SK-N-SH (cell line): ENCODE results near the gene UNC5CL.

Experiments used
- EP300 ChIP-seq, 2 experiments: IDR thresholded peaks; 2 replicates each; pipeline versions ENCODE4 v1.4.0 to v1.6.1; 2012; ENCODE audit warnings: borderline replicate concordance in 1 of 2, low read depth in 1 of 2, low read length in 1 of 2
- EZH2phosphoT487 ChIP-seq: fragments of 200-600 bp; sonication (generic); IDR thresholded peaks from 2 replicates; pipeline ENCODE4 v1.6.1; 2017; ENCODE audit warnings: low read depth, mixed run types, mild to moderate bottlenecking, antibody characterized with exemption, moderate library complexity, borderline replicate concordance
- GABPA ChIP-seq: IDR thresholded peaks from 2 replicates; pipeline ENCODE4 v1.4.0; 2012; ENCODE audit warnings: low read depth, mild to moderate bottlenecking
- JUND ChIP-seq: IDR thresholded peaks from 2 replicates; pipeline ENCODE4 v1.4.0; 2012
- MEF2A ChIP-seq: IDR thresholded peaks from 2 replicates; pipeline ENCODE4 v1.4.0; 2012; ENCODE audit warnings: low read depth, borderline replicate concordance
- NFIC ChIP-seq: IDR thresholded peaks from 2 replicates; pipeline ENCODE4 v1.4.0; 2012; ENCODE audit warnings: borderline replicate concordance
- NRF1 ChIP-seq: IDR thresholded peaks from 2 replicates; pipeline ENCODE4 v1.6.1; 2012; ENCODE audit warnings: low read depth, mild to moderate bottlenecking, low read length
- SMC3 ChIP-seq: IDR thresholded peaks from 2 replicates; pipeline ENCODE4 v1.6.1; 2012; ENCODE audit warnings: low read depth, low read length, improper control_type of control experiment
- YY1 ChIP-seq: IDR thresholded peaks from 2 replicates; pipeline ENCODE4 v1.4.0; 2012; ENCODE audit warnings: low read depth, mild to moderate bottlenecking
- TF ChIP-seq, protein P1 (sequence below): fragments of 200-600 bp; sonication (generic); IDR thresholded peaks from 2 replicates; pipeline ENCODE4 v1.6.1; 2017; ENCODE audit warnings: antibody characterized with exemption, mild to moderate bottlenecking, moderate library complexity
- TF ChIP-seq, protein P2 (sequence below): fragments of 150-350 bp; IDR thresholded peaks from 2 replicates; pipeline ENCODE4 v1.6.1; 2017; ENCODE audit warnings: antibody characterized with exemption, low read length, low read depth, borderline replicate concordance
- TF ChIP-seq, protein P3 (sequence below): IDR thresholded peaks from 2 replicates; pipeline ENCODE4 v1.6.1; 2012; ENCODE audit warnings: mild to moderate bottlenecking, low read depth, low read length, moderate library complexity

DNA sequence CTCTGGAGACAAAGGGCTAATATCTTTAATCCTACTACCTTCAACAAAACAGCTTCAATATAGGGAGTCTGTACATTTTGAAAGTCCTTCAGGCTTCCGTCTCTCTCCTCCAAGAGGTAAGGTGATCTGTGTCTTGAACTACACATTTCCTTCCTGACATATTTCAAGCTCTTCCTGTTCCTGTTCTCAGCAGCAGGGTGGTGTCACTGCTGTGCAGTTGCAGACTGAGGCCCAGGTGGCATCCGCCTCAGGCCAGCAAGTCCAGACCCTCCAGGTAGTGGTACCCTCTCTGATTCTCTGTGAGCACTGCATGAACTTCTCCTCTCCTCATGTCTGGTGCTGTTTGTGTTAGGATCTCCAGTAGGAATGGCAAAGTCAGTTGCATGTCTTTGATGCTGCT is 41.6 kb upstream of the UNC5CL start:
- no peak for TF ChIP-seq GABPA
- no peak for TF ChIP-seq NFIC
- TF ChIP-seq NRF1, result no peak
- TF ChIP-seq, protein P1, sequence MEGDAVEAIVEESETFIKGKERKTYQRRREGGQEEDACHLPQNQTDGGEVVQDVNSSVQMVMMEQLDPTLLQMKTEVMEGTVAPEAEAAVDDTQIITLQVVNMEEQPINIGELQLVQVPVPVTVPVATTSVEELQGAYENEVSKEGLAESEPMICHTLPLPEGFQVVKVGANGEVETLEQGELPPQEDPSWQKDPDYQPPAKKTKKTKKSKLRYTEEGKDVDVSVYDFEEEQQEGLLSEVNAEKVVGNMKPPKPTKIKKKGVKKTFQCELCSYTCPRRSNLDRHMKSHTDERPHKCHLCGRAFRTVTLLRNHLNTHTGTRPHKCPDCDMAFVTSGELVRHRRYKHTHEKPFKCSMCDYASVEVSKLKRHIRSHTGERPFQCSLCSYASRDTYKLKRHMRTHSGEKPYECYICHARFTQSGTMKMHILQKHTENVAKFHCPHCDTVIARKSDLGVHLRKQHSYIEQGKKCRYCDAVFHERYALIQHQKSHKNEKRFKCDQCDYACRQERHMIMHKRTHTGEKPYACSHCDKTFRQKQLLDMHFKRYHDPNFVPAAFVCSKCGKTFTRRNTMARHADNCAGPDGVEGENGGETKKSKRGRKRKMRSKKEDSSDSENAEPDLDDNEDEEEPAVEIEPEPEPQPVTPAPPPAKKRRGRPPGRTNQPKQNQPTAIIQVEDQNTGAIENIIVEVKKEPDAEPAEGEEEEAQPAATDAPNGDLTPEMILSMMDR, result no peak
- no peak for TF ChIP-seq JUND
- TF ChIP-seq YY1, result no peak
- TF ChIP-seq, protein P2, sequence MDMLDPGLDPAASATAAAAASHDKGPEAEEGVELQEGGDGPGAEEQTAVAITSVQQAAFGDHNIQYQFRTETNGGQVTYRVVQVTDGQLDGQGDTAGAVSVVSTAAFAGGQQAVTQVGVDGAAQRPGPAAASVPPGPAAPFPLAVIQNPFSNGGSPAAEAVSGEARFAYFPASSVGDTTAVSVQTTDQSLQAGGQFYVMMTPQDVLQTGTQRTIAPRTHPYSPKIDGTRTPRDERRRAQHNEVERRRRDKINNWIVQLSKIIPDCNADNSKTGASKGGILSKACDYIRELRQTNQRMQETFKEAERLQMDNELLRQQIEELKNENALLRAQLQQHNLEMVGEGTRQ, result no peak
- TF ChIP-seq SMC3, result no peak
- TF ChIP-seq, protein P3, sequence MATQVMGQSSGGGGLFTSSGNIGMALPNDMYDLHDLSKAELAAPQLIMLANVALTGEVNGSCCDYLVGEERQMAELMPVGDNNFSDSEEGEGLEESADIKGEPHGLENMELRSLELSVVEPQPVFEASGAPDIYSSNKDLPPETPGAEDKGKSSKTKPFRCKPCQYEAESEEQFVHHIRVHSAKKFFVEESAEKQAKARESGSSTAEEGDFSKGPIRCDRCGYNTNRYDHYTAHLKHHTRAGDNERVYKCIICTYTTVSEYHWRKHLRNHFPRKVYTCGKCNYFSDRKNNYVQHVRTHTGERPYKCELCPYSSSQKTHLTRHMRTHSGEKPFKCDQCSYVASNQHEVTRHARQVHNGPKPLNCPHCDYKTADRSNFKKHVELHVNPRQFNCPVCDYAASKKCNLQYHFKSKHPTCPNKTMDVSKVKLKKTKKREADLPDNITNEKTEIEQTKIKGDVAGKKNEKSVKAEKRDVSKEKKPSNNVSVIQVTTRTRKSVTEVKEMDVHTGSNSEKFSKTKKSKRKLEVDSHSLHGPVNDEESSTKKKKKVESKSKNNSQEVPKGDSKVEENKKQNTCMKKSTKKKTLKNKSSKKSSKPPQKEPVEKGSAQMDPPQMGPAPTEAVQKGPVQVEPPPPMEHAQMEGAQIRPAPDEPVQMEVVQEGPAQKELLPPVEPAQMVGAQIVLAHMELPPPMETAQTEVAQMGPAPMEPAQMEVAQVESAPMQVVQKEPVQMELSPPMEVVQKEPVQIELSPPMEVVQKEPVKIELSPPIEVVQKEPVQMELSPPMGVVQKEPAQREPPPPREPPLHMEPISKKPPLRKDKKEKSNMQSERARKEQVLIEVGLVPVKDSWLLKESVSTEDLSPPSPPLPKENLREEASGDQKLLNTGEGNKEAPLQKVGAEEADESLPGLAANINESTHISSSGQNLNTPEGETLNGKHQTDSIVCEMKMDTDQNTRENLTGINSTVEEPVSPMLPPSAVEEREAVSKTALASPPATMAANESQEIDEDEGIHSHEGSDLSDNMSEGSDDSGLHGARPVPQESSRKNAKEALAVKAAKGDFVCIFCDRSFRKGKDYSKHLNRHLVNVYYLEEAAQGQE, result no peak
- no peak for TF ChIP-seq EP300 (IDR thresholded peaks at IDR 0.05; ENCODE audit: borderline replicate concordance in 1 of 2, low read depth in 1 of 2, low read length in 1 of 2)
- TF ChIP-seq MEF2A, result no peak
- TF ChIP-seq EZH2phosphoT487, result no peak
